WTC11 (cell line): ENCODE results near the gene CTIF. TPM values are rescaled to one million over a fixed set of nuclear protein-coding genes. Genes with fewer than 3 reads are reported as not detected.
A peak's percentile ranks its signal among the peaks of the same experiment; 100 is the strongest.

ENCODE experiments used
- ATAC-seq: fragments of 200-7000 bp; cut with Tn5 transposase; 2 replicates; pipeline ENCODE4 v1.10.0; 2021; ENCODE audit warnings: mild to moderate bottlenecking, moderate library complexity
- CTCF ChIA-PET: fragments of 300-600 bp; sonication (Branson Sonifier 250); formaldehyde crosslinking; loops from one replicate; lab custom pipeline; 2021; ENCODE audit warnings: antibody characterized with exemption; lab: Charles Lee
- POLR2A ChIA-PET: fragments of 350-600 bp; sonication (Branson Sonifier 250); formaldehyde crosslinking; loops from one replicate; lab custom pipeline; 2021; ENCODE audit warnings: antibody characterized with exemption; lab: Charles Lee
- DNase-seq: peaks from one replicate; pipeline ENCODE4 v3.0.0; 2021; ENCODE audit warnings: low spot score
- H3K27ac Mint-ChIP-seq: 2 replicates; pipeline ENCODE4 v1.8.0; 2021; ENCODE audit warnings: mixed read lengths
- H3K27me3 Mint-ChIP-seq: 2 replicates; pipeline ENCODE4 v1.8.0; 2021; ENCODE audit warnings: low read depth, mild to moderate bottlenecking, moderate library complexity, mixed read lengths
- H3K36me3 Mint-ChIP-seq: 2 replicates; pipeline ENCODE4 v1.8.0; 2021; ENCODE audit warnings: mixed read lengths
- H3K4me1 Mint-ChIP-seq: 2 replicates; pipeline ENCODE4 v1.8.0; 2022; ENCODE audit warnings: mixed read lengths
- H3K4me3 Mint-ChIP-seq: 2 replicates; pipeline ENCODE4 v1.8.0; 2021; ENCODE audit warnings: mild to moderate bottlenecking, moderate library complexity, mixed read lengths
- H3K9me3 Mint-ChIP-seq: 2 replicates; pipeline ENCODE4 v1.8.0; 2021; ENCODE audit warnings: mixed read lengths
- AR ChIP-seq: fragments of 250-450 bp; sonication (Bioruptor Pico); IDR thresholded peaks from 2 replicates; pipeline ENCODE4 v1.9.0; 2021; ENCODE audit warnings: mild to moderate bottlenecking
- CTCF ChIP-seq: fragments of 200-600 bp; IDR thresholded peaks from 2 replicates; pipeline ENCODE4 v1.8.0; 2022; ENCODE audit warnings: antibody characterized with exemption
- EMX1 ChIP-seq: fragments of 250-450 bp; sonication (Bioruptor Pico); IDR thresholded peaks from 2 replicates; pipeline ENCODE4 v1.8.0; 2021; ENCODE audit warnings: mild to moderate bottlenecking
- ESRRA ChIP-seq: sonication (generic); formaldehyde crosslinking; IDR thresholded peaks from 2 replicates; pipeline ENCODE4 v1.8.1; 2022; ENCODE audit warnings: mild to moderate bottlenecking, missing genetic modification reagents, borderline replicate concordance
- FOXJ3 ChIP-seq: sonication (generic); formaldehyde crosslinking; IDR thresholded peaks from 2 replicates; pipeline ENCODE4 v1.9.0; 2021; ENCODE audit warnings: missing genetic modification reagents, mild to moderate bottlenecking, borderline replicate concordance
- JUN ChIP-seq: sonication (generic); formaldehyde crosslinking; IDR thresholded peaks from 2 replicates; pipeline ENCODE4 v1.8.0; 2023; ENCODE audit warnings: mild to moderate bottlenecking, missing genetic modification reagents
- MXD4 ChIP-seq: fragments of 250-450 bp; sonication (Bioruptor Pico); IDR thresholded peaks from 2 replicates; pipeline ENCODE4 v1.8.0; 2021; ENCODE audit warnings: mild to moderate bottlenecking, moderate library complexity, borderline replicate concordance
- PRDM15 ChIP-seq: sonication (generic); formaldehyde crosslinking; IDR thresholded peaks from 2 replicates; pipeline ENCODE4 v1.8.0; 2022; ENCODE audit warnings: missing genetic modification reagents
- PRRX2 ChIP-seq: fragments of 250-450 bp; sonication (Bioruptor Pico); IDR thresholded peaks from 2 replicates; pipeline ENCODE4 v1.8.0; 2021; ENCODE audit warnings: mild to moderate bottlenecking
- SOX15 ChIP-seq: fragments of 250-450 bp; sonication (Bioruptor Pico); IDR thresholded peaks from 2 replicates; pipeline ENCODE4 v1.9.0; 2021; ENCODE audit warnings: mild to moderate bottlenecking
- TEAD1 ChIP-seq: sonication (generic); formaldehyde crosslinking; IDR thresholded peaks from 2 replicates; pipeline ENCODE4 v1.8.0; 2022; ENCODE audit warnings: mild to moderate bottlenecking, missing genetic modification reagents
- ZMAT4 ChIP-seq: fragments of 250-450 bp; sonication (Bioruptor Pico); IDR thresholded peaks from 2 replicates; pipeline ENCODE4 v1.9.0; 2021; ENCODE audit warnings: mild to moderate bottlenecking
- ZNF423 ChIP-seq: fragments of 250-450 bp; sonication (Bioruptor Pico); IDR thresholded peaks from 2 replicates; pipeline ENCODE4 v2.1.2; 2022; ENCODE audit warnings: mild to moderate bottlenecking, moderate library complexity
- ZNF532 ChIP-seq: fragments of 250-450 bp; sonication (Bioruptor Pico); IDR thresholded peaks from 2 replicates; pipeline ENCODE4 v1.9.0; 2021; ENCODE audit warnings: mild to moderate bottlenecking, borderline replicate concordance
- total RNA-seq: library from RNA; stranded (reverse); gene quantifications from 3 replicates; pipeline ENCODE4 v1.2.3, GENCODE V29; 2021
- TF ChIP-seq, protein P1 (sequence below): sonication (generic); formaldehyde crosslinking; IDR thresholded peaks from 2 replicates; pipeline ENCODE4 v1.8.1; 2023; ENCODE audit warnings: mild to moderate bottlenecking, missing genetic modification reagents, borderline replicate concordance
- TF ChIP-seq, protein P2 (sequence below): fragments of 250-450 bp; sonication (Bioruptor Pico); IDR thresholded peaks from 2 replicates; pipeline ENCODE4 v1.8.0; 2021; ENCODE audit warnings: mild to moderate bottlenecking

CTIF gene
- total RNA-seq, 1 experiment from 2014 or later, result 28.5 TPM

DNA sequence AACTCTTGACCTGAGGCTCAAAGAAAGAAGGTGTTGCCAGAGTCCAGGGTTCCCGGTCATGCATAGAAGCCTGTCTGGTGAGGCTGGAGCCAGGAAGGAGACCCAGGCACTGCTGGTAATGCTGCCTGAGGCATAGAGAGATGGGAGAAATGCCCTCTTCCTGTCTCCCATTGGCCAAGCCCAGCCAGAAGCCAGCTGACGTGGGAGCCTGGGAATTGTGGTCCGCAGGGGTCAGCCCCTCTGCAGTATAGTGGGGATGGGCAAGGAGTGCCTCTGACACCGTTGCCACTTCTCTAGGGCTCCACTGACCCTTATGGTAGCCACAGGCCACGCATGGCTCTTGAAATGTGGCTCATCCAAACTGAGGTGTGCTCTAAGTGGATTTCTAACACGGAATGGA, 95.7 kb downstream of the CTIF start:
- ATAC-seq (peak; percentile 55), DNase-seq (no peak)
- Mint-ChIP-seq H3K9me3 (no peaks in the 10 kb centered on the region), H3K36me3 (no peaks in the 10 kb centered on the region), H3K4me3 (no peak overlapping the region), H3K27ac (no peak overlapping the region), H3K27me3 (no peaks in the 10 kb centered on the region), H3K4me1 (peaks cover 16% of the 10 kb centered on the region)
- ChIA-PET POLR2A (interaction anchor here (0.5 kb wide), 1 partner anchor 48 kb away, joined by 7 read pairs; no protein-coding TSS in a partner anchor), CTCF (no interaction called here)
- TF ChIP-seq FOXJ3 (CRISPR knock-in tag) (no peak), ZNF423 (CRISPR knock-in tag) (no peak), SOX15 (CRISPR knock-in tag) (no peak), PRDM15 (CRISPR knock-in tag) (no peak), ZNF532 (CRISPR knock-in tag) (no peak), MXD4 (no peak), CTCF (no peak), TEAD1 (CRISPR knock-in tag) (no peak), ZMAT4 (CRISPR knock-in tag) (no peak), JUN (CRISPR knock-in tag) (no peak), ESRRA (CRISPR knock-in tag) (no peak), EMX1 (CRISPR knock-in tag) (no peak), AR (no peak), PRRX2 (CRISPR knock-in tag) (no peak)
- TF ChIP-seq, protein P1, sequence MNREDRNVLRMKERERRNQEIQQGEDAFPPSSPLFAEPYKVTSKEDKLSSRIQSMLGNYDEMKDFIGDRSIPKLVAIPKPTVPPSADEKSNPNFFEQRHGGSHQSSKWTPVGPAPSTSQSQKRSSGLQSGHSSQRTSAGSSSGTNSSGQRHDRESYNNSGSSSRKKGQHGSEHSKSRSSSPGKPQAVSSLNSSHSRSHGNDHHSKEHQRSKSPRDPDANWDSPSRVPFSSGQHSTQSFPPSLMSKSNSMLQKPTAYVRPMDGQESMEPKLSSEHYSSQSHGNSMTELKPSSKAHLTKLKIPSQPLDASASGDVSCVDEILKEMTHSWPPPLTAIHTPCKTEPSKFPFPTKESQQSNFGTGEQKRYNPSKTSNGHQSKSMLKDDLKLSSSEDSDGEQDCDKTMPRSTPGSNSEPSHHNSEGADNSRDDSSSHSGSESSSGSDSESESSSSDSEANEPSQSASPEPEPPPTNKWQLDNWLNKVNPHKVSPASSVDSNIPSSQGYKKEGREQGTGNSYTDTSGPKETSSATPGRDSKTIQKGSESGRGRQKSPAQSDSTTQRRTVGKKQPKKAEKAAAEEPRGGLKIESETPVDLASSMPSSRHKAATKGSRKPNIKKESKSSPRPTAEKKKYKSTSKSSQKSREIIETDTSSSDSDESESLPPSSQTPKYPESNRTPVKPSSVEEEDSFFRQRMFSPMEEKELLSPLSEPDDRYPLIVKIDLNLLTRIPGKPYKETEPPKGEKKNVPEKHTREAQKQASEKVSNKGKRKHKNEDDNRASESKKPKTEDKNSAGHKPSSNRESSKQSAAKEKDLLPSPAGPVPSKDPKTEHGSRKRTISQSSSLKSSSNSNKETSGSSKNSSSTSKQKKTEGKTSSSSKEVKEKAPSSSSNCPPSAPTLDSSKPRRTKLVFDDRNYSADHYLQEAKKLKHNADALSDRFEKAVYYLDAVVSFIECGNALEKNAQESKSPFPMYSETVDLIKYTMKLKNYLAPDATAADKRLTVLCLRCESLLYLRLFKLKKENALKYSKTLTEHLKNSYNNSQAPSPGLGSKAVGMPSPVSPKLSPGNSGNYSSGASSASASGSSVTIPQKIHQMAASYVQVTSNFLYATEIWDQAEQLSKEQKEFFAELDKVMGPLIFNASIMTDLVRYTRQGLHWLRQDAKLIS (CRISPR knock-in tag), result no peak
- TF ChIP-seq, protein P2, sequence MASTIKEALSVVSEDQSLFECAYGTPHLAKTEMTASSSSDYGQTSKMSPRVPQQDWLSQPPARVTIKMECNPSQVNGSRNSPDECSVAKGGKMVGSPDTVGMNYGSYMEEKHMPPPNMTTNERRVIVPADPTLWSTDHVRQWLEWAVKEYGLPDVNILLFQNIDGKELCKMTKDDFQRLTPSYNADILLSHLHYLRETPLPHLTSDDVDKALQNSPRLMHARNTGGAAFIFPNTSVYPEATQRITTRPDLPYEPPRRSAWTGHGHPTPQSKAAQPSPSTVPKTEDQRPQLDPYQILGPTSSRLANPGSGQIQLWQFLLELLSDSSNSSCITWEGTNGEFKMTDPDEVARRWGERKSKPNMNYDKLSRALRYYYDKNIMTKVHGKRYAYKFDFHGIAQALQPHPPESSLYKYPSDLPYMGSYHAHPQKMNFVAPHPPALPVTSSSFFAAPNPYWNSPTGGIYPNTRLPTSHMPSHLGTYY (CRISPR knock-in tag), result no peak
